B cell (primary cell): ENCODE data around the gene MRTFA.

Experiments used
- EZH2 ChIP-seq: IDR thresholded peaks from 2 replicates; pipeline ENCODE4 v1.6.1; 2012; ENCODE audit warnings: borderline replicate concordance, low read depth, mild to moderate bottlenecking, moderate library complexity, low read length; ENCODE audit not compliant: insufficient read depth, poor library complexity, severe bottlenecking
- TF ChIP-seq, protein P1 (sequence below): fragments of 200-600 bp; IDR thresholded peaks from one replicate; pipeline ENCODE4 v1.8.0; 2022; ENCODE audit warnings: antibody characterized with exemption, mild to moderate bottlenecking

DNA sequence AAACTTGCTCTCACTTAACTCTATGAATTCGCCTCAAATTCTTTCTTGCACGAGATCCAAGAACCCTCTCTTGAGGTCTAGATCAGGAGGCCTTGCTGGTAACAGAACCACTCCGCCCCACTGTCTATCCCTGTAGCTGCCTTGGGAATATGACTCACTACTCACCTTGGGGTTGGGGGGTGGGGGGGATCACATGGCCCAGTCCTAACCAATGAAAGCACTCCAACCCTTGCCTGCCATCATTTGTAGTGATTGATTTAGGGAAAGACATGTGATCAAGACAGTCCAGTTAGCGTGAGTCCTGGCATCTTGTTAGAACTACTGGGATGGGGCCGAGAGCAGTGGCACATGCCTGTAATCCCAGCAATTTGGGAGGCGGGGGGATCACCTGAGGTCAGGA, 4.8 kb upstream of the MRTFA start:
- TF ChIP-seq, protein P1, sequence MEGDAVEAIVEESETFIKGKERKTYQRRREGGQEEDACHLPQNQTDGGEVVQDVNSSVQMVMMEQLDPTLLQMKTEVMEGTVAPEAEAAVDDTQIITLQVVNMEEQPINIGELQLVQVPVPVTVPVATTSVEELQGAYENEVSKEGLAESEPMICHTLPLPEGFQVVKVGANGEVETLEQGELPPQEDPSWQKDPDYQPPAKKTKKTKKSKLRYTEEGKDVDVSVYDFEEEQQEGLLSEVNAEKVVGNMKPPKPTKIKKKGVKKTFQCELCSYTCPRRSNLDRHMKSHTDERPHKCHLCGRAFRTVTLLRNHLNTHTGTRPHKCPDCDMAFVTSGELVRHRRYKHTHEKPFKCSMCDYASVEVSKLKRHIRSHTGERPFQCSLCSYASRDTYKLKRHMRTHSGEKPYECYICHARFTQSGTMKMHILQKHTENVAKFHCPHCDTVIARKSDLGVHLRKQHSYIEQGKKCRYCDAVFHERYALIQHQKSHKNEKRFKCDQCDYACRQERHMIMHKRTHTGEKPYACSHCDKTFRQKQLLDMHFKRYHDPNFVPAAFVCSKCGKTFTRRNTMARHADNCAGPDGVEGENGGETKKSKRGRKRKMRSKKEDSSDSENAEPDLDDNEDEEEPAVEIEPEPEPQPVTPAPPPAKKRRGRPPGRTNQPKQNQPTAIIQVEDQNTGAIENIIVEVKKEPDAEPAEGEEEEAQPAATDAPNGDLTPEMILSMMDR, result no peak
- TF ChIP-seq EZH2, result no peak
